WTC11 (cell line): ENCODE data around the gene PSEN1. TPM values are rescaled to one million over a fixed set of nuclear protein-coding genes. Genes with fewer than 3 reads are reported as not detected.

Experiments used
- ATAC-seq: fragments of 200-7000 bp; cut with Tn5 transposase; 2 replicates; pipeline ENCODE4 v1.10.0; 2021; ENCODE audit warnings: mild to moderate bottlenecking, moderate library complexity
- CTCF ChIA-PET: fragments of 300-600 bp; sonication (Branson Sonifier 250); formaldehyde crosslinking; loops from one replicate; lab custom pipeline; 2021; ENCODE audit warnings: antibody characterized with exemption; lab: Charles Lee
- POLR2A ChIA-PET: fragments of 350-600 bp; sonication (Branson Sonifier 250); formaldehyde crosslinking; loops from one replicate; lab custom pipeline; 2021; ENCODE audit warnings: antibody characterized with exemption; lab: Charles Lee
- DNase-seq: peaks from one replicate; pipeline ENCODE4 v3.0.0; 2021; ENCODE audit warnings: low spot score
- H3K27ac Mint-ChIP-seq: 2 replicates; pipeline ENCODE4 v1.8.0; 2021; ENCODE audit warnings: mixed read lengths
- H3K27me3 Mint-ChIP-seq: 2 replicates; pipeline ENCODE4 v1.8.0; 2021; ENCODE audit warnings: low read depth, mild to moderate bottlenecking, moderate library complexity, mixed read lengths
- H3K36me3 Mint-ChIP-seq: 2 replicates; pipeline ENCODE4 v1.8.0; 2021; ENCODE audit warnings: mixed read lengths
- H3K4me1 Mint-ChIP-seq: 2 replicates; pipeline ENCODE4 v1.8.0; 2022; ENCODE audit warnings: mixed read lengths
- H3K4me3 Mint-ChIP-seq: 2 replicates; pipeline ENCODE4 v1.8.0; 2021; ENCODE audit warnings: mild to moderate bottlenecking, moderate library complexity, mixed read lengths
- H3K9me3 Mint-ChIP-seq: 2 replicates; pipeline ENCODE4 v1.8.0; 2021; ENCODE audit warnings: mixed read lengths
- ESRRA ChIP-seq: sonication (generic); formaldehyde crosslinking; IDR thresholded peaks from 2 replicates; pipeline ENCODE4 v1.8.1; 2022; ENCODE audit warnings: mild to moderate bottlenecking, missing genetic modification reagents, borderline replicate concordance
- JAZF1 ChIP-seq: fragments of 250-450 bp; sonication (Bioruptor Pico); IDR thresholded peaks from 2 replicates; pipeline ENCODE4 v1.9.0; 2021; ENCODE audit warnings: moderate library complexity, mild to moderate bottlenecking, inconsistent platforms
- KAT7 ChIP-seq: sonication (generic); formaldehyde crosslinking; IDR thresholded peaks from 2 replicates; pipeline ENCODE4 v1.8.1; 2023; ENCODE audit warnings: missing genetic modification reagents, mild to moderate bottlenecking, borderline replicate concordance
- MYBL2 ChIP-seq: sonication (generic); formaldehyde crosslinking; IDR thresholded peaks from 2 replicates; pipeline ENCODE4 v1.8.1; 2023; ENCODE audit warnings: mild to moderate bottlenecking, moderate library complexity, missing genetic modification reagents
- NR3C1 ChIP-seq: sonication (generic); formaldehyde crosslinking; conservative IDR thresholded peaks from 2 replicates; pipeline ENCODE4 v1.8.1; 2023; ENCODE audit warnings: low read depth, mild to moderate bottlenecking, missing genetic modification reagents
- PRRX2 ChIP-seq: fragments of 250-450 bp; sonication (Bioruptor Pico); IDR thresholded peaks from 2 replicates; pipeline ENCODE4 v1.8.0; 2021; ENCODE audit warnings: mild to moderate bottlenecking
- RORB ChIP-seq: fragments of 250-450 bp; sonication (Bioruptor Pico); IDR thresholded peaks from 2 replicates; pipeline ENCODE4 v1.9.0; 2021; ENCODE audit warnings: mild to moderate bottlenecking
- ZNF396 ChIP-seq: fragments of 250-450 bp; sonication (Bioruptor Pico); IDR thresholded peaks from 2 replicates; pipeline ENCODE4 v1.8.0; 2021; ENCODE audit warnings: mild to moderate bottlenecking, moderate library complexity, borderline replicate concordance
- ZNF671 ChIP-seq: fragments of 250-450 bp; sonication (Bioruptor Pico); IDR thresholded peaks from 2 replicates; pipeline ENCODE4 v1.8.0; 2021; ENCODE audit warnings: mild to moderate bottlenecking
- total RNA-seq: library from RNA; stranded (reverse); gene quantifications from 3 replicates; pipeline ENCODE4 v1.2.3, GENCODE V29; 2021
- TF ChIP-seq, protein P1 (sequence below): sonication (generic); formaldehyde crosslinking; IDR thresholded peaks from 2 replicates; pipeline ENCODE4 v1.8.0; 2022; ENCODE audit warnings: mild to moderate bottlenecking, missing genetic modification reagents
- TF ChIP-seq, protein P2 (sequence below): fragments of 250-450 bp; sonication (Bioruptor Pico); IDR thresholded peaks from 2 replicates; pipeline ENCODE4 v1.9.0; 2021; ENCODE audit warnings: mild to moderate bottlenecking
- TF ChIP-seq, protein P3 (sequence below): sonication (generic); formaldehyde crosslinking; conservative IDR thresholded peaks from 2 replicates; pipeline ENCODE4 v1.8.1; 2023; ENCODE audit warnings: mild to moderate bottlenecking, low read depth, missing genetic modification reagents, moderate library complexity
- TF ChIP-seq, protein P4 (sequence below): sonication (generic); formaldehyde crosslinking; IDR thresholded peaks from 2 replicates; pipeline ENCODE4 v1.8.1; 2023; ENCODE audit warnings: mild to moderate bottlenecking, missing genetic modification reagents

The PSEN1 gene
- total RNA-seq, 1 experiment from 2014 or later: 26.6 TPM

DNA sequence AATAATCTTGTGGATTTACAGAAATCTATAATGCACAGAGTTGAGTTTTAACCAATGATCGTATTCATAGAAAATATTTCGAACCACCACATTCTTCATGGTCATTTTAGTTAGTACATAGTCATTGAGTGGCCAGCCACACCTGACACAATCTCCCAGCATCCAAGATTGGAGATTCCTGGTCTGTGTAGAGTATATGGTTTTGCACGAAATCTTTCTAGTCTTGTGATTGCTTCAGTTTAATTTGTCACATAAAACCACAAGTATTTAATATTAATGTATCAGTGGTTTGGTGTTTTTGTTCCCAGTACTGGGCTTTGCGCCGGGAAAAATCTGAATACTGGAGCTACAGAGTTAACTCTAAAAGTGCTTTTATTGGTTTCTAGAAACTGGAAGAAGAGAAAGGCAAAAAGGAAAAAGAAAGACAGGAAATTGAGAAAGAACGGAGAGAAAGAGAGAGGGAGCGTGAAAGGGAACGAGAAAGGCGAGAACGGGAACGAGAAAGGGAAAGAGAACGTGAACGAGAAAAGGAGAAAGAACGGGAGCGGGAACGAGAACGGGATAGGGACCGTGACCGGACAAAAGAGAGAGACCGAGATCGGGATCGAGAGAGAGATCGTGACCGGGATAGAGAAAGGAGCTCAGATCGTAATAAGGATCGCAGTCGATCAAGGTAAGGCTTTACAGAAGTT is 33.4 kb upstream of the PSEN1 start:
- Mint-ChIP-seq H3K27ac (peak overlapping the region; percentile 73), H3K27me3 (no peaks in the 10 kb centered on the region), H3K9me3 (no peaks in the 10 kb centered on the region), H3K4me1 (no peaks in the 10 kb centered on the region), H3K36me3 (peaks cover 79% of the 10 kb centered on the region), H3K4me3 (no peak overlapping the region)
- DNase-seq: no peak
- ChIA-PET POLR2A (interaction anchor here (0.6 kb wide), 1 partner anchor 97 kb away, joined by 5 read pairs; no protein-coding TSS in a partner anchor), CTCF (no interaction called here)
- no peak for TF ChIP-seq ZNF671 (CRISPR knock-in tag)
- TF ChIP-seq ESRRA (CRISPR knock-in tag): no peak
- TF ChIP-seq, protein P1, sequence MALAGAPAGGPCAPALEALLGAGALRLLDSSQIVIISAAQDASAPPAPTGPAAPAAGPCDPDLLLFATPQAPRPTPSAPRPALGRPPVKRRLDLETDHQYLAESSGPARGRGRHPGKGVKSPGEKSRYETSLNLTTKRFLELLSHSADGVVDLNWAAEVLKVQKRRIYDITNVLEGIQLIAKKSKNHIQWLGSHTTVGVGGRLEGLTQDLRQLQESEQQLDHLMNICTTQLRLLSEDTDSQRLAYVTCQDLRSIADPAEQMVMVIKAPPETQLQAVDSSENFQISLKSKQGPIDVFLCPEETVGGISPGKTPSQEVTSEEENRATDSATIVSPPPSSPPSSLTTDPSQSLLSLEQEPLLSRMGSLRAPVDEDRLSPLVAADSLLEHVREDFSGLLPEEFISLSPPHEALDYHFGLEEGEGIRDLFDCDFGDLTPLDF (CRISPR knock-in tag): no peak
- no peak for TF ChIP-seq ZNF396 (CRISPR knock-in tag)
- TF ChIP-seq NR3C1 (CRISPR knock-in tag): no peak
- TF ChIP-seq RORB (CRISPR knock-in tag): no peak
- TF ChIP-seq, protein P2, sequence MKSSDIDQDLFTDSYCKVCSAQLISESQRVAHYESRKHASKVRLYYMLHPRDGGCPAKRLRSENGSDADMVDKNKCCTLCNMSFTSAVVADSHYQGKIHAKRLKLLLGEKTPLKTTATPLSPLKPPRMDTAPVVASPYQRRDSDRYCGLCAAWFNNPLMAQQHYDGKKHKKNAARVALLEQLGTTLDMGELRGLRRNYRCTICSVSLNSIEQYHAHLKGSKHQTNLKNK (CRISPR knock-in tag): no peak
- no peak for ATAC-seq

DNA sequence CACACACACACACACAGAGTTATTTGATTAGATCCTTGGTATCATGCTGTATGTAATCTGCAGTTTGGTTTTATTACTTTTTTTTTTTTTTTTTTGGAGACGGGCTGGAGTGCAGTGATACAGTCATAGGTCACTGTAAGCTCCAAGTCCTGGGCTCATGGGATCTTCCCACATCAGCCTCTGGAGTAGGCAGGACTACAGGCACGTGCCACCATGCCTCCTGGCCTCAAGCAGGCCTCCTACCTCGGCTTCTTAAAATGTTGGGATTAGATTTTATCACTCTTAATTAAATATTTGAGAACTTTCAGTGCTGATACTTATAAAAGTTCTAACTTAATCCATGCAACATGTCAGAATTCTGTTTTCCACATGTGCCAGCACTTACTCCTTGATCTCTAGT is 31.3 kb upstream of the PSEN1 start:
- DNase-seq (no peak), ATAC-seq (no peak)
- ChIA-PET POLR2A (interaction anchor here (0.5 kb wide), 1 partner anchor 15 kb away, joined by 3 read pairs; no protein-coding TSS in a partner anchor), CTCF (no interaction called here)
- Mint-ChIP-seq H3K27me3 (no peaks in the 10 kb centered on the region), H3K9me3 (no peaks in the 10 kb centered on the region), H3K4me3 (no peak overlapping the region), H3K27ac (no peak overlapping the region)
- TF ChIP-seq, protein P3, sequence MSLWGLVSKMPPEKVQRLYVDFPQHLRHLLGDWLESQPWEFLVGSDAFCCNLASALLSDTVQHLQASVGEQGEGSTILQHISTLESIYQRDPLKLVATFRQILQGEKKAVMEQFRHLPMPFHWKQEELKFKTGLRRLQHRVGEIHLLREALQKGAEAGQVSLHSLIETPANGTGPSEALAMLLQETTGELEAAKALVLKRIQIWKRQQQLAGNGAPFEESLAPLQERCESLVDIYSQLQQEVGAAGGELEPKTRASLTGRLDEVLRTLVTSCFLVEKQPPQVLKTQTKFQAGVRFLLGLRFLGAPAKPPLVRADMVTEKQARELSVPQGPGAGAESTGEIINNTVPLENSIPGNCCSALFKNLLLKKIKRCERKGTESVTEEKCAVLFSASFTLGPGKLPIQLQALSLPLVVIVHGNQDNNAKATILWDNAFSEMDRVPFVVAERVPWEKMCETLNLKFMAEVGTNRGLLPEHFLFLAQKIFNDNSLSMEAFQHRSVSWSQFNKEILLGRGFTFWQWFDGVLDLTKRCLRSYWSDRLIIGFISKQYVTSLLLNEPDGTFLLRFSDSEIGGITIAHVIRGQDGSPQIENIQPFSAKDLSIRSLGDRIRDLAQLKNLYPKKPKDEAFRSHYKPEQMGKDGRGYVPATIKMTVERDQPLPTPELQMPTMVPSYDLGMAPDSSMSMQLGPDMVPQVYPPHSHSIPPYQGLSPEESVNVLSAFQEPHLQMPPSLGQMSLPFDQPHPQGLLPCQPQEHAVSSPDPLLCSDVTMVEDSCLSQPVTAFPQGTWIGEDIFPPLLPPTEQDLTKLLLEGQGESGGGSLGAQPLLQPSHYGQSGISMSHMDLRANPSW: no peak
- TF ChIP-seq MYBL2 (CRISPR knock-in tag): no peak
- TF ChIP-seq, all 79 proteins: peak for 0
- H3K36me3 Mint-ChIP-seq: peaks cover 76% of the 10 kb centered on the region
- no peaks in the 10 kb centered on the region for H3K4me1 Mint-ChIP-seq

DNA sequence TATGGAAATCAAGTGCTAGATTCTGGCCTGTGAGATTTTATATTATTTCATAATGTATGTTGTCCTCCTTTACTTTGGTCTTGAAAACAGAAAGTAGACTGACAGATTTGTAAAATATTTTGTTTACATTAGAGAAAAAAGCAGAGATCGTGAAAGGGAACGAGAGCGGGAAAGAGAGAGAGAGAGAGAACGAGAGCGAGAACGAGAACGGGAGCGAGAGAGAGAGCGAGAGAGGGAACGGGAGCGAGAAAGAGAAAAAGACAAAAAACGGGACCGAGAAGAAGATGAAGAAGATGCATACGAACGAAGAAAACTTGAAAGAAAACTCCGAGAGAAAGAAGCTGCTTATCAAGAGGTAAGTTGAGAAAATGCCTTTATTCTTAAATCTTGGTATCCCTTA is 30.6 kb upstream of the PSEN1 start:
- no peak for TF ChIP-seq KAT7 (CRISPR knock-in tag)
- no peak for TF ChIP-seq PRRX2
- TF ChIP-seq, protein P4, sequence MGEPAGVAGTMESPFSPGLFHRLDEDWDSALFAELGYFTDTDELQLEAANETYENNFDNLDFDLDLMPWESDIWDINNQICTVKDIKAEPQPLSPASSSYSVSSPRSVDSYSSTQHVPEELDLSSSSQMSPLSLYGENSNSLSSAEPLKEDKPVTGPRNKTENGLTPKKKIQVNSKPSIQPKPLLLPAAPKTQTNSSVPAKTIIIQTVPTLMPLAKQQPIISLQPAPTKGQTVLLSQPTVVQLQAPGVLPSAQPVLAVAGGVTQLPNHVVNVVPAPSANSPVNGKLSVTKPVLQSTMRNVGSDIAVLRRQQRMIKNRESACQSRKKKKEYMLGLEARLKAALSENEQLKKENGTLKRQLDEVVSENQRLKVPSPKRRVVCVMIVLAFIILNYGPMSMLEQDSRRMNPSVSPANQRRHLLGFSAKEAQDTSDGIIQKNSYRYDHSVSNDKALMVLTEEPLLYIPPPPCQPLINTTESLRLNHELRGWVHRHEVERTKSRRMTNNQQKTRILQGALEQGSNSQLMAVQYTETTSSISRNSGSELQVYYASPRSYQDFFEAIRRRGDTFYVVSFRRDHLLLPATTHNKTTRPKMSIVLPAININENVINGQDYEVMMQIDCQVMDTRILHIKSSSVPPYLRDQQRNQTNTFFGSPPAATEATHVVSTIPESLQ: no peak
- no peak for TF ChIP-seq JAZF1
- Mint-ChIP-seq H3K4me1 (no peaks in the 10 kb centered on the region), H3K9me3 (no peaks in the 10 kb centered on the region), H3K36me3 (peaks cover 75% of the 10 kb centered on the region), H3K4me3 (no peak overlapping the region), H3K27ac (peak overlapping the region; percentile 40; the same call in 1 of the 2 replicates), H3K27me3 (no peaks in the 10 kb centered on the region)
- DNase-seq (no peak), ATAC-seq (no peak)
- ChIA-PET CTCF (no interaction called here), POLR2A (no interaction called here)
